H1 (cell line): ENCODE data around the gene PCDHGB1. TPM values are rescaled to one million over a fixed set of nuclear protein-coding genes. Genes with fewer than 3 reads are reported as not detected.
A peak's percentile ranks its signal among the peaks of the same experiment; 100 is the strongest.

Source experiments
- CREB1 ChIP-seq: IDR thresholded peaks from 2 replicates; pipeline ENCODE4 v1.6.1; 2012; ENCODE audit warnings: inconsistent platforms
- EP300 ChIP-seq, 2 experiments: IDR thresholded peaks; 1 replicate in 1 of 2; 2 replicates in 1 of 2; pipeline ENCODE4 v1.6.1; 2011 to 2012; ENCODE audit warnings: low read depth in 2 of 2, low read length in 2 of 2, mild to moderate bottlenecking in 2 of 2, borderline replicate concordance in 1 of 2, inconsistent platforms in 1 of 2, moderate library complexity in 1 of 2
- FOSL1 ChIP-seq: IDR thresholded peaks from 2 replicates; pipeline ENCODE4 v1.6.1; 2011; ENCODE audit warnings: mild to moderate bottlenecking, low read depth, low read length, moderate library complexity; ENCODE audit not compliant: insufficient read depth
- KDM4A ChIP-seq: IDR thresholded peaks from one replicate; pipeline ENCODE4 v1.7.1; 2012; ENCODE audit warnings: low read depth, mild to moderate bottlenecking, moderate library complexity, low read length, inconsistent platforms; ENCODE audit not compliant: severe bottlenecking
- MAFK ChIP-seq: IDR thresholded peaks from 2 replicates; pipeline ENCODE4 v1.6.1; 2012; ENCODE audit warnings: low read depth, mild to moderate bottlenecking, improper control_type of control experiment, low read length
- POLR2A ChIP-seq, 2 experiments: IDR thresholded peaks; 1 replicate in 1 of 2; 2 replicates in 1 of 2; pipeline ENCODE4 v1.6.1; 2011; ENCODE audit warnings: low read depth in 2 of 2, low read length in 2 of 2, mild to moderate bottlenecking in 2 of 2; ENCODE audit errors: control extremely low read depth in 1 of 2
- SIRT6 ChIP-seq: IDR thresholded peaks from one replicate; pipeline ENCODE4 v1.7.1; 2012; ENCODE audit warnings: low read length, inconsistent platforms
- TAF1 ChIP-seq: IDR thresholded peaks from 2 replicates; pipeline ENCODE4 v1.6.1; 2011; ENCODE audit warnings: mild to moderate bottlenecking, low read depth, low read length
- TAF7 ChIP-seq: optimal IDR thresholded peaks from 2 replicates; pipeline ENCODE3; 2011; ENCODE audit warnings: low read depth, mild to moderate bottlenecking, inconsistent platforms, low read length, moderate library complexity, borderline replicate concordance
- polyA plus RNA-seq, 7 experiments: library from polyadenylated mRNA; depleted of rRNA in 3 of 7; stranded (reverse) in 5 of 7; unstranded in 2 of 7; fragments of >200 nt in 5 of 7; fragments of 200-250 nt in 2 of 7; gene quantifications; 1 replicate in 5 of 7; 2 replicates in 1 of 7; 4 replicates in 1 of 7; pipeline versions ENCODE4 v1.2.1 to v1.2.3, GENCODE V29; 2011 to 2013; ENCODE audit warnings: missing spikeins in 2 of 7, mixed read lengths in 2 of 7
- total RNA-seq: library from RNA; stranded (reverse); fragmentation: NEBNext Ultra II Directional; extraction: Animal tissue kit (Norgen Biotek cat#: 25700); gene quantifications from 2 replicates; pipeline ENCODE4 v1.2.1, GENCODE V29; 2021
- TF ChIP-seq, protein P1 (sequence below): IDR thresholded peaks from 2 replicates; pipeline ENCODE4 v1.6.1; 2012; ENCODE audit warnings: inconsistent platforms

Gene PCDHGB1
- total and polyA plus RNA-seq, 2 of the 8 experiments (the other 6 are each of a cell fraction or from before 2014, with no cell fraction given): 1.3 to 2.8 TPM

DNA sequence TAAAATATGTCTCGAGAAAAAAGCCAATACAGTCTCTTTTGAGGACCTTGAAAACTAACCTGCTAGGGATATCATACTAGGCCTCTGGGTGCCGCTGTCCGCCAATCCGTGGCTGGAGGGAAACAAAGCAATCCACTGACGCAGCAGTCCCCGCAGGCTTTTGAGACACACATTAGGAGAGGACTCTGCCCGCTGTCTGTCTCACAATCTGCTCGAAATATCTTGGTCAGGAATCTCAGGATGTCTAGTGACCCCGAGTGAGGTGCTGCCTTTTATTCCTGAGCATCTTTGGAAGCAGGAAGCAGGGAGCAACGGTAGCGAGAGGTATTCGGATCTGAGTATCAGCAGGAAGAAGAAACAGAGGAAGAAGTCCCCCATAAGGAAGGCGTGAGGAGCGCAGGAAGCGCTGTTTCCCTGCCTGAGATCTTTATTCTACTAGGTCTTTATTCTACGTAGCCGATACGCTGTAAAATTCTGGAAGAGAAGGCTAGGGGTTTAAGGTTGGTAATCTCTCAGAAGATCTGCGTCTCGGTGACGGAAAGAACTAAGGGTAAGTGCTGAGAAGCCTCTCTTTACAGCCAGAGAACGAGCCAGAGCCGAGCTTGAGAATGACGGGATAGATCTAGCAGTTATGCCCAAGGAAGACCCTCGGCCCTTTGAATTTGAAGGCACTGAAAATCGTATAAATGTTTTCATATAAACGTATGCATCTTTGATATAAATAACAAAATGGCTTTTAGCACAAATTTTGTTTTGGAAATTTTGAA lies 23.6 kb upstream of the PCDHGB1 start (continued):
- peak; percentile 46 for TF ChIP-seq TAF7
- TF ChIP-seq, protein P1, sequence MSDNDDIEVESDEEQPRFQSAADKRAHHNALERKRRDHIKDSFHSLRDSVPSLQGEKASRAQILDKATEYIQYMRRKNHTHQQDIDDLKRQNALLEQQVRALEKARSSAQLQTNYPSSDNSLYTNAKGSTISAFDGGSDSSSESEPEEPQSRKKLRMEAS: peak; percentile 37; the same call in 1 of the 2 replicates
- no peak for TF ChIP-seq EP300 (IDR thresholded peaks at IDR 0.05; ENCODE audit: borderline replicate concordance in 1 of 2, low read depth in 2 of 2, low read length in 2 of 2)
- peak; percentile 28; the same call in 1 of the 2 replicates for TF ChIP-seq CREB1
- TF ChIP-seq KDM4A: peak; percentile 64
- TF ChIP-seq FOSL1: no peak
- TF ChIP-seq POLR2A (IDR thresholded peaks at IDR 0.05; ENCODE audit: control extremely low read depth in 1 of 2, low read depth in 2 of 2, low read length in 2 of 2): peak in 1 of 2 experiments; percentile 56; a peak in 1 of 3 replicates
- TF ChIP-seq MAFK: peak; percentile 46; the same call in 1 of the 2 replicates
- peak; percentile 61 for TF ChIP-seq TAF1
- TF ChIP-seq SIRT6: no peak
